HFF-Myc (cell line): ENCODE data around the gene RGS2.

Experiments used
- DNase-seq: peaks from one replicate; pipeline ENCODE4 v3.0.0-alpha.2; 2011; ENCODE audit warnings: low read depth; ENCODE audit errors: extremely low read depth
- H3K4me3 ChIP-seq: replicated peaks from 2 replicates; pipeline ENCODE4 v1.5.1; 2011; ENCODE audit warnings: low read depth, mild to moderate bottlenecking, control low read depth, low read length
- TF ChIP-seq, protein P1 (sequence below): IDR thresholded peaks from 2 replicates; pipeline ENCODE4 v1.5.1; 2012; ENCODE audit warnings: mild to moderate bottlenecking, low read depth, low read length, control low read depth; ENCODE audit errors: missing control alignments

RGS2 gene

DNA sequence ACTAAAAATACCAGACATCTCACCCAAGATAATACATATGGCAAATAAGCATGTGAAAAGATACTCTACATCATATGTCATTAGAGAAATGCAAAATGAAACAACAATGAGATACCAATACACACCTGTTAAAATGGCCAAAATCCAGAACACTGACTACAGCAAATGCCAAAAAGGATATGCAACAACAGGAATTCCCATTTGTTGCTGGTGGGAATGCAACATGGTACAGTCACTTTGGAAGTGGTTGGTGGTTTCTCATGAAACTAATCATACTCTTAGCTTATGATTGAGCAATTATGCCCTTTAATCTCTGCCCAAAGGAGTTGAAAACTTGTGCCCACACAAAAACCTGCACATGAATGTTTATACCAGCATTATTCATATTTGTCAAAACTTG, 6.4 kb upstream of the RGS2 start:
- TF ChIP-seq, protein P1, sequence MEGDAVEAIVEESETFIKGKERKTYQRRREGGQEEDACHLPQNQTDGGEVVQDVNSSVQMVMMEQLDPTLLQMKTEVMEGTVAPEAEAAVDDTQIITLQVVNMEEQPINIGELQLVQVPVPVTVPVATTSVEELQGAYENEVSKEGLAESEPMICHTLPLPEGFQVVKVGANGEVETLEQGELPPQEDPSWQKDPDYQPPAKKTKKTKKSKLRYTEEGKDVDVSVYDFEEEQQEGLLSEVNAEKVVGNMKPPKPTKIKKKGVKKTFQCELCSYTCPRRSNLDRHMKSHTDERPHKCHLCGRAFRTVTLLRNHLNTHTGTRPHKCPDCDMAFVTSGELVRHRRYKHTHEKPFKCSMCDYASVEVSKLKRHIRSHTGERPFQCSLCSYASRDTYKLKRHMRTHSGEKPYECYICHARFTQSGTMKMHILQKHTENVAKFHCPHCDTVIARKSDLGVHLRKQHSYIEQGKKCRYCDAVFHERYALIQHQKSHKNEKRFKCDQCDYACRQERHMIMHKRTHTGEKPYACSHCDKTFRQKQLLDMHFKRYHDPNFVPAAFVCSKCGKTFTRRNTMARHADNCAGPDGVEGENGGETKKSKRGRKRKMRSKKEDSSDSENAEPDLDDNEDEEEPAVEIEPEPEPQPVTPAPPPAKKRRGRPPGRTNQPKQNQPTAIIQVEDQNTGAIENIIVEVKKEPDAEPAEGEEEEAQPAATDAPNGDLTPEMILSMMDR: no peak
- no peak for DNase-seq
- no peak overlapping the region for H3K4me3 ChIP-seq

DNA sequence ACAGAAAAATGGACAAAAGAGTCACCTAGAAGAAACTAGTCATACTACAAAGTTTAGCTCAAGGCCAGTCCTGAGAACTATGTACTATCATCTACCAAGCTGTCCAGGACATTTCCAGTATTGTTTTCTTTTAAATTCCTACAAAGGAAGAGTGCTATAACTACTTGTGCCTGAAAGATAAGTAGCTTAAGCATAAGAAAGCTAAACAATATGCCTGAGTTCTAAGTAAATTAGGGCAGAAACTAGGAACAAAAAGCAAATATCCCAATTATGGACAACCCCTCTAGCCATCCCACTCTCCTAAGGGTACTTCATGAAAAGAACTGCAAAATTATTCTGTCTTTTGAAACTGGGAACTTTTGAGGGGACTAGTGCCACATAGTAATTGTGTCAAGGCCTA, 5.3 kb upstream of the RGS2 start:
- TF ChIP-seq, protein P1: no peak
- no peak for DNase-seq
- no peak overlapping the region for H3K4me3 ChIP-seq

DNA sequence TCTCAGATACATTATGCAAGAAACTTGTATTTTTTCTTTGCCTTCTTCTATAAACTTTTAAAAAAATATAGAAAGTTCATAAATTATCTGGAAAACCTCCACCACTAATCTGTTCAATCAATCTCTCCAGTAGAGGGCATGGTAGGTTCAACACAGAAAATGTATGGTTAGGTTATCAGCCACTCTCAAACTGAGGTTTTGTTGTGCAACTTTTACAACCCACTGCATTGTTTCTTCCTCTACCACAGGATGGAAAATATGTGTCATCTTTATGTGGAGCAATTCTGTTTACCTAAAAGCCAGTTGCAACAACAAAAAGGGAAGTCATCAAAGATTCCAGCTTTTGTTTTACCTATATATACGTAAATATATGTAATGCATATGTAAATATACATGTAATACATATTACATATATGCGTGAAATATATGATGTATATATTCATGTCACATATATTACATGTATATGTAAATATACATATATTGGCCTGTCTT, 3.0 kb upstream of the RGS2 start:
- TF ChIP-seq, protein P1: peak; percentile 40
- no peak overlapping the region for H3K4me3 ChIP-seq
- peak; percentile 81 for DNase-seq

DNA sequence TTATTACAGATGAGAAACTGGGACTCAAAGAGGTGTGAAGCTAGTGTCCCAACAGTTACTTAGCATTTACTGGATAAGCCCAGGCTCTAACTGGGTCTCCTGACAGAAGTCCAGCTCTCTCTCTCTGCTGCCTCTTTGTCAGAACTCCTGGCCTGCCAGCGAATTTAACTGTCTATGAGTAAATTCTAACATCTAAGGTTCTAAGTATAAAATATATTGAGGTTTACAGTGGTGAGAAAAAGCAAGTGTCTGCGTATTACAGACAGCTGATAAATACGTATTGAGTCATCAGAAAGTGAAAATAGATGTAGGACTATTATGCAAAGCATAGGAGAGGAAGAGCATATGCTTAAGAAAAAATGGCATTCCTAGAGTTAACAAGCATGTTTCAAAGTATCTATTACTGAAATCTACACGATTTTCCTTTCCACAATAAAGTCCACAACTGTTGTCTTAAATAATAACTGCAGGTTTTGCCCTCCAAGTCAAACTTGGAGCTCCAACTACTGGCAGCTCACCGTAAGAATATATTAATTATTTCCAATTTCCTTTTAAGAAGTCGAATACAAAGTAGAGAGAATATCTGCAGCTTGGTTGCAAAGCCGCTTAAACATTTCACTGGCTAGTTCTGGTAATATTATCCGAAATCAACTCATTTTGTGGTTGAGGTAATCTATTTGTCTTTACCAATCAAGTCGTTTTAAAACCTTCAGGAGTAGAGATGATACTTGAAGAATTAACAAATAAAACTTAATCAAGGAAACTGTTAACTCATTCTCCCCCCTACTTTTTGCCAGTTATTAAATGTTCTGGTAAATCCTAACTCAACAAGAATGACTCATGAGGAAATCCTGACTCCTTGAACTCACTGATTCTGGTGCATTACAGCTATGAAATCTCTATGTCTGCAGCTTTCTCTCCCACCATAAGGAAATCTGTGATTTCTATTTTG, 1.4 kb upstream of the RGS2 start:
- H3K4me3 ChIP-seq: peak overlapping the region; percentile 71
- no peak for DNase-seq
- TF ChIP-seq, protein P1: peak; percentile 14

DNA sequence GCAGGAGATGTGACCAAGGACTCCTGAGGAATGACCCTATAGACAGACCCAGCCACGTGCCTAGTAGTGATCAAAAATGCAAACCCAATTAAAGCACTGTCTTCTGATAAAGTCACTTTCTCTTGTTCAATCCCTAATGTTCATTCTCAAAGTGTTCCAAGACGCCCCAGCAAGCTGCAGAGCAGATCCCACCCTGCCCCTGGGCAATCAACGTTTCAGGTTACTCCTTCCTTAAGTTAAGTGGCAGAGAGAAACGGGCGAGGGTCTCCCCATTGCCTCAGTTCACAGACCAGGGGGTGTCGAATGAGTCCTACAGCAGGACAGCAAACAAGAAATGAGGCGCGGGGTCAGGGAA, 699 bp upstream of the RGS2 start:
- DNase-seq: no peak
- H3K4me3 ChIP-seq: peak overlapping the region; percentile 71
- TF ChIP-seq, protein P1: no peak

DNA sequence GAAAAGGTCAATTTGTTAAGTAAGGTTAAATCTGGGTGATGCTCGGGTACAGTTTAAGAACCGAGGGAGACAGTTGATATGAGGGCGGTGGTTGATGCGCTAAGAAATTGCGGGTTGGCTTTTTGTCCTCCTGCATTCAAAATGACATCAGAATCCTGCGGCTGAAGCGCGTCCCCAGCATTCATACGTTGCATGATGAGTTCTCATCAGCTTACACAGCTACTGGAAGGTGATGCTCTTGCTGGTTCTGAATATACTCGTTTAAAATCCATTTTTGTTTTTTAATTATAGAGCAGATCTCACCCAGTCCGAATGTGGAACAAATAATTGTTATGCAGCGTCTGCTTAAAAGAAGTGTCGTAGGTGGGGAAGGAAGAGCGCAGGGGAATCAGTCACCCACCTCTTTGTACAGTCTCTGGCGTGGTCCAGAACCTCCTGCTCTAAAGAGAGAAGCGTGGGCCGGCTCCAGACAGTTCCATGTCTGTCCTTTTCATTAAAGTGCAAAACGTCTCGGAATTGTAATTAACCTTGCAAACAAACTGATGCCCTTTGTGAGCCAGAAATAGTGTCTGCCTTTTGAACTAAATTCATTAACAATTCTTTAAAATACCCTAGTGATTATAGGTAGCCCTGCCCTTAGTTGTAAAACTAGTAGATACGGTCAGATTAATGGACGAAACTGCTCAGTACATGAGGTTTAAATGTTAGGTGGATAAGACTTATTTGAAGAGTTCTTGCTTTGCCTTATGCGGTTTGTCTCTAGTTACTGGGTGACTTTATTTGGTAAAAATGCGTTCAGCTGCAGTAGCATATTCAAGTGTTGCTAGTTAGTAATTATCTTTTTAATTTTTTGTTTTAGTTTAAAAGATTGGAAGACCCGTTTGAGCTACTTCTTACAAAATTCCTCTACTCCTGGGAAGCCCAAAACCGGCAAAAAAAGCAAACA, 741 bp downstream of the RGS2 start:
- TF ChIP-seq, protein P1: no peak
- H3K4me3 ChIP-seq: peak overlapping the region; percentile 71
- no peak for DNase-seq
